Neural progenitor cell (in vitro differentiated cells): ENCODE results near the gene VWA5B1. TPM values are rescaled to one million over a fixed set of nuclear protein-coding genes. Genes with fewer than 3 reads are reported as not detected.

Experiments used
- DNase-seq: peaks from one replicate; pipeline ENCODE4 v3.0.0-alpha.2; 2016; ENCODE audit warnings: low spot score
- H2AFZ ChIP-seq: fragments of 200-600 bp; sonication (generic); replicated peaks from 2 replicates; pipeline ENCODE4 v1.6.1; 2016; ENCODE audit warnings: antibody characterized with exemption
- H3F3A ChIP-seq: fragments of 200-600 bp; sonication (generic); 2 replicates; pipeline ENCODE4 v1.6.1; 2016; ENCODE audit warnings: antibody characterized with exemption, low read depth
- H3K27ac ChIP-seq: fragments of 200-600 bp; sonication (generic); 2 replicates; pipeline ENCODE4 v1.5.1; 2016; ENCODE audit warnings: mild to moderate bottlenecking
- H3K27me3 ChIP-seq: fragments of 200-600 bp; sonication (generic); 2 replicates; pipeline ENCODE4 v1.6.1; 2016; ENCODE audit warnings: mild to moderate bottlenecking, moderate library complexity
- H3K36me3 ChIP-seq: fragments of 200-600 bp; sonication (generic); 2 replicates; pipeline ENCODE4 v1.5.1; 2016
- H3K4me1 ChIP-seq: fragments of 200-600 bp; sonication (generic); 2 replicates; pipeline ENCODE4 v1.6.1; 2016; ENCODE audit warnings: mixed run types
- H3K4me2 ChIP-seq: fragments of 200-600 bp; sonication (generic); 2 replicates; pipeline ENCODE4 v1.6.1; 2016
- H3K4me3 ChIP-seq: fragments of 200-600 bp; sonication (generic); 2 replicates; pipeline ENCODE4 v1.5.1; 2016
- H3K79me2 ChIP-seq: fragments of 200-600 bp; sonication (generic); 2 replicates; pipeline ENCODE4 v1.6.1; 2016; ENCODE audit warnings: low read depth
- H3K9ac ChIP-seq: fragments of 200-600 bp; sonication (generic); 2 replicates; pipeline ENCODE4 v1.6.1; 2016
- H3K9me3 ChIP-seq: fragments of 200-600 bp; sonication (generic); 2 replicates; pipeline ENCODE4 v1.5.1; 2016; ENCODE audit warnings: low read depth
- H4K20me1 ChIP-seq: fragments of 200-600 bp; sonication (generic); 2 replicates; pipeline ENCODE4 v1.6.1; 2016; ENCODE audit warnings: low read depth
- H3K27ac Mint-ChIP-seq: 3 replicates; pipeline ENCODE4 v1.8.0; 2021; ENCODE audit warnings: mixed read lengths
- H3K27me3 Mint-ChIP-seq: 2 replicates; pipeline ENCODE4 v1.8.0; 2022; ENCODE audit warnings: low read depth, mild to moderate bottlenecking, inconsistent platforms, moderate library complexity, mixed read lengths; ENCODE audit not compliant: insufficient read depth
- H3K36me3 Mint-ChIP-seq: 3 replicates; pipeline ENCODE4 v1.8.0; 2021; ENCODE audit warnings: mixed read lengths
- H3K4me1 Mint-ChIP-seq: 3 replicates; pipeline ENCODE4 v1.8.0; 2021; ENCODE audit warnings: mixed read lengths
- H3K4me3 Mint-ChIP-seq: 3 replicates; pipeline ENCODE4 v1.8.0; 2021; ENCODE audit warnings: mild to moderate bottlenecking, moderate library complexity, mixed read lengths
- H3K9me3 Mint-ChIP-seq: 3 replicates; pipeline ENCODE4 v1.8.0; 2020; ENCODE audit warnings: mixed read lengths
- EZH2 ChIP-seq: fragments of 200-600 bp; sonication (generic); IDR thresholded peaks from 2 replicates; pipeline ENCODE4 v1.6.1; 2017; ENCODE audit warnings: antibody characterized with exemption, mild to moderate bottlenecking, moderate library complexity
- EZH2phosphoT487 ChIP-seq: fragments of 200-600 bp; sonication (generic); IDR thresholded peaks from 2 replicates; pipeline ENCODE4 v1.6.1; 2017; ENCODE audit warnings: antibody characterized with exemption
- total RNA-seq: library from RNA; depleted of rRNA; stranded (reverse); fragments of >200 nt; gene quantifications from 2 replicates; pipeline ENCODE4 v1.2.3, GENCODE V29; 2015; ENCODE audit warnings: low replicate concordance
- TF ChIP-seq, protein P1 (sequence below): fragments of 200-600 bp; sonication (generic); IDR thresholded peaks from 2 replicates; pipeline ENCODE4 v1.5.1; 2017; ENCODE audit warnings: antibody characterized with exemption, mild to moderate bottlenecking

Gene VWA5B1
- total RNA-seq, 1 donor from 2014 or later, result not detected

DNA sequence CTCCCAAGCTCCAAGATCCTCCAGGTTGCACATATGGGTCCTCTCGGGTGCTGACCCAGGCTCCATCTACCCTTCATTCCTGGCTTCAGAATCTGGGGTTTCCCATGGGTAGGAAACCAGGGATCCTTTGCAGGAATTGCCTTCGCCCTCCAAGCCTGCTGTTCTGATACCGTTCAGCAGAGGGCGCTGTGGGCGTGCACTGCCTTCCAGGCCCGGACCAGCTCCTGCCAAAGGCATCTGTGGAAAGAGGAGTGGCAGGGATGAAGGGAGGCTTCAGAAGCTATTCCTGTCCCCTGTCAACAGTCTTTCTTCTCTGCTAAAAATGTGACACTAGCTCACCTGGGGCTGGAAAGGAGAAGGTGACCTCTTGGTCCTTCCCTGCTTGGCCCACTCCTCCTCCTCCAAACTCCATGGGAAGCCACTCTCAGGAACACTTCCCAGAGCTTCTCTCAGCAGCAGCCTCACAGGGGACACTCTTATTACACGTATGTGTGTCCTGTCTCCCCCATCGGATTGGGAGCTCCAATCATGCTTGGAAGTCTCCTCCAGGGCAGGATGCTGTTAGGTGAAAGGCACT, 71.2 kb downstream of the VWA5B1 start:
- peak; percentile 83 for DNase-seq
- Mint-ChIP-seq H3K27ac (no peak overlapping the region), H3K36me3 (no peaks in the 10 kb centered on the region), H3K4me1 (peaks cover 14% of the 10 kb centered on the region), H3K9me3 (no peaks in the 10 kb centered on the region), H3K27me3 (peaks cover 38% of the 10 kb centered on the region), H3K4me3 (no peak overlapping the region)
- no peaks in the 10 kb centered on the region for H3K79me2 ChIP-seq
- H3K4me2 ChIP-seq, result no peak overlapping the region
- peaks cover 100% of the 10 kb centered on the region for H3K27me3 ChIP-seq
- no peak for TF ChIP-seq EZH2phosphoT487
- TF ChIP-seq, protein P1, sequence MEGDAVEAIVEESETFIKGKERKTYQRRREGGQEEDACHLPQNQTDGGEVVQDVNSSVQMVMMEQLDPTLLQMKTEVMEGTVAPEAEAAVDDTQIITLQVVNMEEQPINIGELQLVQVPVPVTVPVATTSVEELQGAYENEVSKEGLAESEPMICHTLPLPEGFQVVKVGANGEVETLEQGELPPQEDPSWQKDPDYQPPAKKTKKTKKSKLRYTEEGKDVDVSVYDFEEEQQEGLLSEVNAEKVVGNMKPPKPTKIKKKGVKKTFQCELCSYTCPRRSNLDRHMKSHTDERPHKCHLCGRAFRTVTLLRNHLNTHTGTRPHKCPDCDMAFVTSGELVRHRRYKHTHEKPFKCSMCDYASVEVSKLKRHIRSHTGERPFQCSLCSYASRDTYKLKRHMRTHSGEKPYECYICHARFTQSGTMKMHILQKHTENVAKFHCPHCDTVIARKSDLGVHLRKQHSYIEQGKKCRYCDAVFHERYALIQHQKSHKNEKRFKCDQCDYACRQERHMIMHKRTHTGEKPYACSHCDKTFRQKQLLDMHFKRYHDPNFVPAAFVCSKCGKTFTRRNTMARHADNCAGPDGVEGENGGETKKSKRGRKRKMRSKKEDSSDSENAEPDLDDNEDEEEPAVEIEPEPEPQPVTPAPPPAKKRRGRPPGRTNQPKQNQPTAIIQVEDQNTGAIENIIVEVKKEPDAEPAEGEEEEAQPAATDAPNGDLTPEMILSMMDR, result peak; percentile 95
- peaks cover 7% of the 10 kb centered on the region for H3F3A ChIP-seq
- peak overlapping the region; percentile 34 for H2AFZ ChIP-seq
- H3K9ac ChIP-seq, result no peak overlapping the region
- H4K20me1 ChIP-seq, result no peaks in the 10 kb centered on the region
- H3K27ac ChIP-seq, result no peak overlapping the region
- no peaks in the 10 kb centered on the region for H3K9me3 ChIP-seq
- peaks cover 17% of the 10 kb centered on the region for H3K4me1 ChIP-seq
- H3K36me3 ChIP-seq, result no peaks in the 10 kb centered on the region
- no peak overlapping the region for H3K4me3 ChIP-seq

DNA sequence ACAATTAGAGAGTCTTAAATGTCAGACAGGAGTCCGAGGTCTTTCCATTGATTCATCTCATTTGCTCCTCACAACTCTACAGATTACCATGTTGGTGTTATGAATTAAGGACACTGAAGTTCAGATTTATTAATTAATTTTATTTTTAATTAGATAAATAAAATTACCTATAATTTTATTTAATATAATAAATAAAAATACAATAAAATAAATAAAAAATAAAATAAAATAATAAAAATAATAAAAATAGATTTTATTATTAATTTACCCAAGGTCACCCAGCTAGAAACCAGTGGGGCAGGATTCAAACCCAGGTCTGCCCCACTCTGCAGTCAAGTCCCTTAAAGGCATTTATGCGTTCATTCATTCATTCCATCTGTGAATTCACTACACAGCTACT, 72.2 kb downstream of the VWA5B1 start:
- no peaks in the 10 kb centered on the region for H3K9me3 ChIP-seq
- H3K27me3 Mint-ChIP-seq, result peaks cover 46% of the 10 kb centered on the region
- TF ChIP-seq, protein P1, result no peak
- TF ChIP-seq EZH2, result no peak
- TF ChIP-seq EZH2phosphoT487, result no peak
- no peaks in the 10 kb centered on the region for H3K79me2 ChIP-seq
- H3F3A ChIP-seq, result peaks cover 7% of the 10 kb centered on the region
- no peak overlapping the region for H3K27ac Mint-ChIP-seq
- no peak for DNase-seq
- H3K9ac ChIP-seq, result no peak overlapping the region
- no peak overlapping the region for H3K4me2 ChIP-seq
- no peaks in the 10 kb centered on the region for H3K36me3 Mint-ChIP-seq
- H3K27me3 ChIP-seq, result peaks cover 100% of the 10 kb centered on the region
- H3K4me3 ChIP-seq, result no peak overlapping the region
- H3K9me3 Mint-ChIP-seq, result no peaks in the 10 kb centered on the region
- peaks cover 19% of the 10 kb centered on the region for H3K4me1 ChIP-seq
- H3K4me1 Mint-ChIP-seq, result peaks cover 20% of the 10 kb centered on the region
- peaks cover 6% of the 10 kb centered on the region for H4K20me1 ChIP-seq
- H3K27ac ChIP-seq, result no peak overlapping the region
- H3K4me3 Mint-ChIP-seq, result no peak overlapping the region
- no peak overlapping the region for H2AFZ ChIP-seq
- no peaks in the 10 kb centered on the region for H3K36me3 ChIP-seq

DNA sequence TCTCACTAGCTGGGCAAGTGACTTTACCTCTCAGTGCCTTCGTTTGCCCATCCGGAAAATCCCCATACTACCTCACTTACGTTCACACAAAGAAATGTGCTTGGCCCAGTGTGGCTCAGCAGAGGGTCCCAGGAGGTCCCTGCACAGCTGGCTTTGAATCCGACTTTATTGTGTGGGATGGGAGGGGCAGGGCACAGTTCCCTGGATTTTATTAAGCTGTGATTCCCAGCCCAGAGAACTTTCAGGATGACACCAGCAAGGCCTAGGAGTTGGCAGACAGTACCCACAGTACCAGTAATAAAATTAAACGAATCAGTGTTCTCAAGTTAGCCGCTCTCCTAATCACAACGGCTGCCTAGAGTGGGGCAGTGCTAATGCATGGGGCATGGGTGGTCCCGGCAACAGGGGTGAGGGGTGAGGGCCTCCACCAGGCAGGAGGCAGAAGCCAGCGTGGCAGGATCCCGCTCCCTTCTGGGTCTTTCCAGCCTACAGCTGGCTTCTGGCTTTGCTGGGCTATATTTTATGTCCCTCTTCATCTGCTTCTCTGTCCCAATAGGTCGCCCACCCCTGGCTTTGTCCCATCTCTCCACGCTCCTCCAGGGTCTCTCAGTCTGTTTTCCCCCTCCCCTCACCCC, 74.9 kb downstream of the VWA5B1 start:
- H3K4me1 Mint-ChIP-seq, result peaks cover 10% of the 10 kb centered on the region
- no peaks in the 10 kb centered on the region for H3K36me3 Mint-ChIP-seq
- H3F3A ChIP-seq, result peaks cover 7% of the 10 kb centered on the region
- H3K9me3 ChIP-seq, result no peaks in the 10 kb centered on the region
- no peaks in the 10 kb centered on the region for H3K36me3 ChIP-seq
- H4K20me1 ChIP-seq, result peaks cover 7% of the 10 kb centered on the region
- H3K4me3 Mint-ChIP-seq, result peak overlapping the region; percentile 63
- no peaks in the 10 kb centered on the region for H3K9me3 Mint-ChIP-seq
- H3K79me2 ChIP-seq, result no peaks in the 10 kb centered on the region
- H3K27me3 ChIP-seq, result peaks cover 100% of the 10 kb centered on the region
- TF ChIP-seq EZH2 (no peak), EZH2phosphoT487 (no peak)
- TF ChIP-seq, protein P1, result no peak
- peak overlapping the region; percentile 87 for H3K4me2 ChIP-seq
- no peak overlapping the region for H3K27ac Mint-ChIP-seq
- H3K9ac ChIP-seq, result no peak overlapping the region
- H3K4me1 ChIP-seq, result peaks cover 19% of the 10 kb centered on the region
- no peak overlapping the region for H3K27ac ChIP-seq
- peaks cover 54% of the 10 kb centered on the region for H3K27me3 Mint-ChIP-seq
- H3K4me3 ChIP-seq, result peak overlapping the region; percentile 48
- peak overlapping the region; percentile 92 for H2AFZ ChIP-seq
- no peak for DNase-seq
